B cell (primary cell): Measurements from ENCODE around the gene MYO19.

Experiments used
- EZH2 ChIP-seq: IDR thresholded peaks from 2 replicates; pipeline ENCODE4 v1.6.1; 2012; ENCODE audit warnings: borderline replicate concordance, low read depth, mild to moderate bottlenecking, moderate library complexity, low read length; ENCODE audit not compliant: insufficient read depth, poor library complexity, severe bottlenecking
- TF ChIP-seq, protein P1 (sequence below): fragments of 200-600 bp; IDR thresholded peaks from one replicate; pipeline ENCODE4 v1.8.0; 2022; ENCODE audit warnings: antibody characterized with exemption, mild to moderate bottlenecking

DNA sequence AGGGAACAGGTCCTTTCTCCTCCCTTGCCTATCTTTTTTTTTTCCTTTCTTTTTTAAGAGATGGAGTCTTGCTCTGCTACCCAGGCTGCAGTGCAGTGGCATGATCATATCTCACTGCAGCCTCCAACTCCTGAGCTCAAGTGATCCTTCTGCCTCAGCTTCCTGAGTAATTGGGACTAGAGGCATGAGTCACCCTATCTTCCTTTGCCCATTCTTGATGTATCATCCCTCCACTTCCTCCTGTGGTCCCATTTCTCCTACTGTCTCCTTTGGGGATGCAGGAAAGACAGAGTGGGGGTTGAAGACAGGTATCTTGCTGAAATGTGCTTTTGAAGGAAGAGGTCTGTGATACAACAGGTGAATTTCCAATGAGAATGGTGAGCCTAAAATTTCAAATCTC lies 5.5 kb downstream of the MYO19 start:
- TF ChIP-seq, protein P1, sequence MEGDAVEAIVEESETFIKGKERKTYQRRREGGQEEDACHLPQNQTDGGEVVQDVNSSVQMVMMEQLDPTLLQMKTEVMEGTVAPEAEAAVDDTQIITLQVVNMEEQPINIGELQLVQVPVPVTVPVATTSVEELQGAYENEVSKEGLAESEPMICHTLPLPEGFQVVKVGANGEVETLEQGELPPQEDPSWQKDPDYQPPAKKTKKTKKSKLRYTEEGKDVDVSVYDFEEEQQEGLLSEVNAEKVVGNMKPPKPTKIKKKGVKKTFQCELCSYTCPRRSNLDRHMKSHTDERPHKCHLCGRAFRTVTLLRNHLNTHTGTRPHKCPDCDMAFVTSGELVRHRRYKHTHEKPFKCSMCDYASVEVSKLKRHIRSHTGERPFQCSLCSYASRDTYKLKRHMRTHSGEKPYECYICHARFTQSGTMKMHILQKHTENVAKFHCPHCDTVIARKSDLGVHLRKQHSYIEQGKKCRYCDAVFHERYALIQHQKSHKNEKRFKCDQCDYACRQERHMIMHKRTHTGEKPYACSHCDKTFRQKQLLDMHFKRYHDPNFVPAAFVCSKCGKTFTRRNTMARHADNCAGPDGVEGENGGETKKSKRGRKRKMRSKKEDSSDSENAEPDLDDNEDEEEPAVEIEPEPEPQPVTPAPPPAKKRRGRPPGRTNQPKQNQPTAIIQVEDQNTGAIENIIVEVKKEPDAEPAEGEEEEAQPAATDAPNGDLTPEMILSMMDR, result no peak
- TF ChIP-seq EZH2, result no peak
